GM06990 (cell line): ENCODE results near the gene ANK2.

Source experiments
- DNase-seq: peaks from one replicate; pipeline ENCODE4 v3.0.0-alpha.2; 2011; ENCODE audit not compliant: insufficient read length; ENCODE audit errors: extremely low read depth
- H3K27me3 ChIP-seq: replicated peaks from 2 replicates; pipeline ENCODE4 v1.6.0; 2011; ENCODE audit warnings: low read length; ENCODE audit not compliant: control insufficient read depth, insufficient read depth
- H3K36me3 ChIP-seq: 2 replicates; pipeline ENCODE4 v1.5.1; 2011; ENCODE audit warnings: low read length; ENCODE audit not compliant: control insufficient read depth, insufficient read depth
- H3K4me3 ChIP-seq: replicated peaks from 2 replicates; pipeline ENCODE4 v1.5.1; 2011; ENCODE audit warnings: low read depth, mild to moderate bottlenecking, control low read depth, low read length
- CTCF ChIP-seq: IDR thresholded peaks from 2 replicates; pipeline ENCODE4 v1.5.1; 2011; ENCODE audit warnings: low read length, control low read depth, mild to moderate bottlenecking, inconsistent platforms; ENCODE audit not compliant: insufficient read depth, poor library complexity, severe bottlenecking

ANK2 gene

GRCh38 chr4:113260688-113261087 is 211.2 kb downstream of the ANK2 start:
- no peak for TF ChIP-seq CTCF
- Histone ChIP-seq H3K4me3 (no peak overlapping the region), H3K36me3 (no peaks in the 10 kb centered on the region), H3K27me3 (no peaks in the 10 kb centered on the region)
- DNase-seq: no peak

- no peak overlapping the region for H3K4me3 ChIP-seq
- no peak for TF ChIP-seq CTCF
- no peaks in the 10 kb centered on the region for H3K27me3 ChIP-seq
- no peak for DNase-seq
- no peaks in the 10 kb centered on the region for H3K36me3 ChIP-seq
These were observed 213.8 kb downstream of the ANK2 start for GRCh38 chr4:113263274-113263673.

DNA sequence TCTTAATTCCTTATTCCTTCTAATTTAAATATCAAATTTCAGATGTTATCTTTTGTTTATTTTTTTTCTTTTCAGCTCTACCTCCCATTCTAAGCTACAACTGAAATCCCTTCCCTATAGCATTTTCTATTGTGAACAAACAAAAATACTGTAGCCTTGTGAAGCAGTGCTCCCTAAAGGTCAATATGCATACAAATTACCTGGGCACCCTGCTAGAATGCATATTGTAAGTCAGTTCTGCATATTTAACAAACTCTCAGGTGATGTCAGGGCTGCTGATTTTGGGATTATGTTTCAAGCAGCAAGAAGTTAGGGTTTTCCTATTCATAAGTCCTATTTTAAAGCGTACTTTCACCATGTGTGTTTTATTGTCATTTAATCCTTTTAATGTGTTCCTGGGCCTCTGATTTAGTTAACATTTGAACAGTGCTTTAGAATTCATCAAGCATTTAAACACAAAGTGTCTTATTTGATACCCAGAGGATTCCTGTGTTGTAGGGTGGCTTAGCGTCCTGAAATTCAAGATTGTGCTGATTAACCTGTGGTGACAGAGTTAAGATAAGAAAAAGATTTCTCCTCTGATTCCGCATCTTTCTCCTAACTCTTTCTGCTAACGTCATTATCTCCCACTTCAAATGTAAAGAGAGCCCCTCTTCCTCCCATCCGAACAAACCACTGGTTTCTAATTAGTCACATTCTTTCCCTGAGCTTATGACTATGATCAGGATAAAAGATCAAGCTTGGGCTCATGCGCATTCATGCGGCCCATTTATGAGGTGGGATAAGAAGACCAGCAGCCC is 221.3 kb downstream of the ANK2 start:
- DNase-seq: no peak
- Histone ChIP-seq H3K27me3 (no peaks in the 10 kb centered on the region), H3K4me3 (no peak overlapping the region), H3K36me3 (no peaks in the 10 kb centered on the region)
- TF ChIP-seq CTCF: no peak

DNA sequence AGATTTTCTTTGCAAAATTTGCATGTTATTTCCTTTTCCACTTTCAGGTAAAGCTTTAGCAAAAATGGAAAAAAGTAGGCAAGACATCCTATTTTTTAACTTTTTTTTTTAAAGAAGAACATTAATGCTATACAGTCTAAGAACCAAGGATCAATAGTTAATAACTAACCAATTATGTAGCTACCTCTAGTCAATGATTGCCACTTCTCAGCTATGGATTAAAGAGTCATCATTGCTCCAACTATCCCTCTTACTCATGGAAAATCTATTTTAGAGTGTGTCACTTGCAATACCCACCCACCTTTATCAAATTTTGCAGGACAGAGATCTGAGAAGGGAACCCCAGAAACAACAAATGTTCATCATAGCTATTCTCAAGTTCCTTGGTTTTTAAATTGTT is 223.1 kb downstream of the ANK2 start:
- Histone ChIP-seq H3K36me3 (no peaks in the 10 kb centered on the region), H3K4me3 (no peak overlapping the region), H3K27me3 (no peaks in the 10 kb centered on the region)
- TF ChIP-seq CTCF: no peak
- DNase-seq: no peak

DNA sequence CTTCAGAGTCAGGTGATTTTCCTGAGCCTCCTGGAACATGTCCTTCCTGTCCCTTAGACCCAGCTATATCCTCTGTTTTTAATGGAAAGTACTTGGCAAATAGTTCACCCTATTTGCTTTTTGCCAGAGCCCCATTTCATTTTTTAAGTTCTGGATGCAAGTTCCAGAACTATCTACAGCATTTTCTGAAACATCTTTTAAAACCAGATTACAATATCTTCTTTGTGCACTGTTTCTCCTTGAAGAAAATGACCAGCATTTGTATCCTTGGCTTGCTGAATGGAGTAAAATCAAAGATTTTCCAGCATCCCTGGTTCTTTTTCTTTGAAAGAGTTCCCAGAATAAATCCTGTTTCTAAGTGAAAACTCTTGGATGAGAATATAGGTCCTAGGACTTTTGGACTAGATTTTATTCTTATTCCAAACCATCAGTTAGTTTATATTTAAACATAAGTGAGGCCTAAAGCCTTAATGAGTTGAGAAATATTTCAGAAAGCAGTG is 224.3 kb downstream of the ANK2 start:
- DNase-seq: no peak
- Histone ChIP-seq H3K4me3 (no peak overlapping the region), H3K27me3 (no peaks in the 10 kb centered on the region), H3K36me3 (no peaks in the 10 kb centered on the region)
- TF ChIP-seq CTCF: no peak
